ENCODE results near the gene ZBTB7B. TPM values are rescaled to one million over a fixed set of nuclear protein-coding genes. Genes with fewer than 3 reads are reported as not detected.

The ZBTB7B gene
- total and polyA plus RNA-seq, 9 of the 15 experiments (the other 6 are each of a cell fraction or from before 2014, with no cell fraction given), result 0.04 to 46.5 (median 15.2) TPM

DNA sequence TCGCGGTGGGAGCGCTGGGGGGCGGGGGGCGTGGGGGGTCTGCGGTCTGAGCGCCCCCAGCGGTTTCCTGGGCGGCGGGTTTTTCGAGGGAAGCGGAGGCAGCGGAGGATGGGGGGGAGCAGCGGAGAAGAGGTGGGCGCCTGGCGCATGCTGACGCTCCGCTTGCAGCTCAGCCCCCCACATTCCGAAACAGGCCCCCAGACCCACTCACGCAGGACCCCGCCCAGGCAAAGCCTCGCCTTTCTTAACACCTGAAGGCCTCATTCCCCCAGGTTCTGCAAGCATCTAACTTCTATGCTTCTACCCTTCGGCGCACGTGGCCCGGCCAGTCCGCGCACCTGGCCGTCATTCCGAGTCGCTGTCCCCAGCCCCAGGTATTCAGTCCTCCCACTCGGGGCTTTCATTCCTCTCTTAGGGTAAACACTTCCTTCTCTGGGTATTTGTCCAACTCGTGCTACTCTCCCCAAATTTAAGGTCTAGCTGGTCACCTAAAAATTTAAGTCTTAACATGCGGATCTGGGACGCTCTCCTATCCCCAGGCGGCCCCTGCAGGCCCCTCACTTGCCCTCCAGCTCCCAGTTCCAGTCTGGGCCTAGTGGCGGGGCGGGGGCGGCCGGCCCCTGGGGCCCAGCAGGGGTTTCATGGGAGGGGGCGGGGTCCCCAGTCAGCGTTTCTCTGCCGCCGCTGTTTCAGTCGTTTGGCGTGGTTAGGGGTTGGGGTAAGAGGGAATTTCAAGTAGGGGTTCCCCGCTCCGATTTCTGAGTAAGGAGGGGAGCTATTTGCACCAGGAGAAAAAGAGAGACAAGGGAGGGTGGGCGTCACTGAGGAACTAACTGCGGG lies 2.8 kb upstream of the ZBTB7B start (continued):
- TF ChIP-seq, protein P1, sequence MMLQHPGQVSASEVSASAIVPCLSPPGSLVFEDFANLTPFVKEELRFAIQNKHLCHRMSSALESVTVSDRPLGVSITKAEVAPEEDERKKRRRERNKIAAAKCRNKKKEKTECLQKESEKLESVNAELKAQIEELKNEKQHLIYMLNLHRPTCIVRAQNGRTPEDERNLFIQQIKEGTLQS (IDR thresholded peaks at IDR 0.05), result no peak
- TF ChIP-seq, protein P1 (CRISPR knock-in tag; conservative IDR thresholded peaks at IDR 0.05), result no peak
- TF ChIP-seq, protein P2, sequence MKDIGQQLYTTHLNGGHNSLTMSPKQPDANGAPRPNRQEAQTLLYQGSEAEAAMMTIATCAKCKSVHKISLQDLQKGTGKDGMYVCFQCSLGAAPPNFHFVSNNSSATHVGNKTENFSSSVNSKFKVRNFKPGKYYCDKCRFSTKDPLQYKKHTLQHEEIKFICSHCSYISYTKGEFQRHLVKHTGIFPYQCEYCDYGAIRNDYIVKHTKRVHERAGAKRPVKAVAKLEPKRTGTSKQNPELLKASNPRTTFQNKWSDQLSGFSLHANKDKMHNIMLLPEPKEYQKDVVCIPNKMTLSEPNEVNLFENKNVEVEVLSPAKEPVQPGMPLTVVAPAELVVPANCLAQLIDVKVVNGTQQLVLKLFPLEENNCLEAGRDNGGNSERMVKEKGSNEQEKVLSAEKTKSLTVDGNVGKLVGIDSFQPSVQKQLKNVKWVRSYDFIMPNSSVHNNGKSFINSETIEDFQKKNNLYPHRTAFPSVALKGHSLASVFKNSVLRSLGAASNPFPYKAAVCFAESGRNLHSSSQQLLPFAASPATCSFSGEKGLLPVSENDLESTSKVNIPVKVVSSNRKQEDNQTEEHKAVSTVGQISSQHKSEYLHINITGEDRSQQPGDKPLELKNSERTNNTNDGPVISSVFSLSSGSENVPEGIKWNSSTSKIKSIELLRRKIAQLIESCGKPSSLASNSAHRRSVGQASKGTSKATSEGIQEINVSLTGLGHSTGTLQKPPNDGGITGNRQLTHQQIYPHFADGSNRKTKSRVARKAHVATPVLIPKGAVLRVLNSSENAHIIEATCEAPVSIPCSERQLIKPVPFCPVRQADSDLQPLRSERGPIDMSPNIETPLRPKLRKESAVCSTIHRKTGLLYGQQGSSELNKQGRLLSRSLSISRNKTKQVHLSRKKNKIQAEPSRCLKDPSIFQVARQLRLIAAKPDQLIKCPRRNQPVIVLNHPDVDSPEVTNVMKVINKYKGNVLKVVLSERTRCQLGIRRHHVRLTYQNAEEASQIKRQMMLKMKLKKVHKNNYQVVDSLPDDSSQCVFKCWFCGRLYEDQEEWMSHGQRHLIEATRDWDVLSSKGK (CRISPR knock-in tag; IDR thresholded peaks at IDR 0.05), result no peak
- TF ChIP-seq TEAD4 (IDR thresholded peaks at IDR 0.05; ENCODE audit: low read length), result no peak
- TF ChIP-seq TEAD4 (CRISPR knock-in tag; IDR thresholded peaks at IDR 0.05; ENCODE audit: borderline replicate concordance), result no peak
- TF ChIP-seq KLF13 (tag; IDR thresholded peaks at IDR 0.05; ENCODE audit: borderline replicate concordance, low read depth), result 0 out of 2 replicates have a peak, but pooled peaks have one; percentile 23
- TF ChIP-seq, protein P3, sequence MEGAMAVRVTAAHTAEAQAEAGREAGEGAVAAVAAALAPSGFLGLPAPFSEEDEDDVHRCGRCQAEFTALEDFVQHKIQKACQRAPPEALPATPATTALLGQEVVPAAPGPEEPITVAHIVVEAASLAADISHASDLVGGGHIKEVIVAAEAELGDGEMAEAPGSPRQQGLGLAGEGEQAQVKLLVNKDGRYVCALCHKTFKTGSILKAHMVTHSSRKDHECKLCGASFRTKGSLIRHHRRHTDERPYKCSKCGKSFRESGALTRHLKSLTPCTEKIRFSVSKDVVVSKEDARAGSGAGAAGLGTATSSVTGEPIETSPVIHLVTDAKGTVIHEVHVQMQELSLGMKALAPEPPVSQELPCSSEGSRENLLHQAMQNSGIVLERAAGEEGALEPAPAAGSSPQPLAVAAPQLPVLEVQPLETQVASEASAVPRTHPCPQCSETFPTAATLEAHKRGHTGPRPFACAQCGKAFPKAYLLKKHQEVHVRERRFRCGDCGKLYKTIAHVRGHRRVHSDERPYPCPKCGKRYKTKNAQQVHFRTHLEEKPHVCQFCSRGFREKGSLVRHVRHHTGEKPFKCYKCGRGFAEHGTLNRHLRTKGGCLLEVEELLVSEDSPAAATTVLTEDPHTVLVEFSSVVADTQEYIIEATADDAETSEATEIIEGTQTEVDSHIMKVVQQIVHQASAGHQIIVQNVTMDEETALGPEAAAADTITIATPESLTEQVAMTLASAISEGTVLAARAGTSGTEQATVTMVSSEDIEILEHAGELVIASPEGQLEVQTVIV (CRISPR knock-in tag; IDR thresholded peaks at IDR 0.05; ENCODE audit: borderline replicate concordance), result no peak
- TF ChIP-seq TRIM24 (IDR thresholded peaks at IDR 0.05), result no peak
- TF ChIP-seq, protein P4, sequence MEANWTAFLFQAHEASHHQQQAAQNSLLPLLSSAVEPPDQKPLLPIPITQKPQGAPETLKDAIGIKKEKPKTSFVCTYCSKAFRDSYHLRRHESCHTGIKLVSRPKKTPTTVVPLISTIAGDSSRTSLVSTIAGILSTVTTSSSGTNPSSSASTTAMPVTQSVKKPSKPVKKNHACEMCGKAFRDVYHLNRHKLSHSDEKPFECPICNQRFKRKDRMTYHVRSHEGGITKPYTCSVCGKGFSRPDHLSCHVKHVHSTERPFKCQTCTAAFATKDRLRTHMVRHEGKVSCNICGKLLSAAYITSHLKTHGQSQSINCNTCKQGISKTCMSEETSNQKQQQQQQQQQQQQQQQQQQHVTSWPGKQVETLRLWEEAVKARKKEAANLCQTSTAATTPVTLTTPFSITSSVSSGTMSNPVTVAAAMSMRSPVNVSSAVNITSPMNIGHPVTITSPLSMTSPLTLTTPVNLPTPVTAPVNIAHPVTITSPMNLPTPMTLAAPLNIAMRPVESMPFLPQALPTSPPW (CRISPR knock-in tag; IDR thresholded peaks at IDR 0.05), result peak; percentile 29; the same call in 1 of the 2 replicates
- TF ChIP-seq AFF4 (CRISPR knock-in tag; IDR thresholded peaks at IDR 0.05), result no peak
- TF ChIP-seq HNRNPL (IDR thresholded peaks at IDR 0.05; ENCODE audit: low read depth, low read length), result no peak
- TF ChIP-seq CCNT2 (IDR thresholded peaks at IDR 0.05; ENCODE audit: borderline replicate concordance, extremely low read depth, insufficient read length, low read depth, low read length), result no peak
- TF ChIP-seq BRF1 (IDR thresholded peaks at IDR 0.05; ENCODE audit: borderline replicate concordance, extremely low read depth, insufficient read length), result no peak

Measured in K562 (cell line).